Measurements from ENCODE around the gene KAT2A. TPM values are rescaled to one million over a fixed set of nuclear protein-coding genes. Genes with fewer than 3 reads are reported as not detected.

Gene KAT2A
- total RNA-seq, 4 donors from 2014 or later = 13.8 to 31.1 (median 21.8) TPM

GRCh38 chr17:42135151-42135550 lies 14.0 kb upstream of the KAT2A start:
- DNase-seq (ENCODE audit: extremely low spot score) = no peak
- Histone ChIP-seq H3K36me3 (peaks cover under 1 to 14% (median 7%) of the 10 kb centered on the region in 4 donors), H3K4me3 (no peak overlapping the region), H3K4me1 (peaks cover 89 to 97% (median 93%) of the 10 kb centered on the region in 4 donors), H3K27ac (replicated peaks in 1 of 4) (peak overlapping the region; percentile 35 to 52 (median 45)), H3K27me3 (no peaks in the 10 kb centered on the region), H3K9me3 (no peaks in the 10 kb centered on the region)
- no peak for TF ChIP-seq EP300 (IDR thresholded peaks at IDR 0.05)
- intact Hi-C loops (cut with DNase I) = no loop called here
- WGBS = 81% methylated on average over 6 of the region's 6 CpGs

- intact Hi-C loops (cut with DNase I) = no loop called here
- TF ChIP-seq POLR2AphosphoS5 (IDR thresholded peaks at IDR 0.05) = no peak
- no peak for TF ChIP-seq EP300 (IDR thresholded peaks at IDR 0.05)
- no peak for TF ChIP-seq CTCF (IDR thresholded peaks at IDR 0.05)
- no peak for TF ChIP-seq POLR2A (IDR thresholded peaks at IDR 0.05; ENCODE audit: low read depth)
- H3K4me1 ChIP-seq = peaks cover 89 to 95% (median 91%) of the 10 kb centered on the region in 4 donors
These were observed 12.4 kb upstream of the KAT2A start for GRCh38 chr17:42133461-42134041.

GRCh38 chr17:42132941-42133340 lies 11.8 kb upstream of the KAT2A start:
- intact Hi-C loops (cut with DNase I) = no loop called here
- no peak for DNase-seq (ENCODE audit: extremely low spot score)
- Histone ChIP-seq H3K27ac (replicated peaks in 1 of 4) (peak overlapping the region; percentile 31 to 68 (median 48)), H3K4me1 (peaks cover 87 to 91% (median 89%) of the 10 kb centered on the region in 4 donors), H3K27me3 (no peaks in the 10 kb centered on the region), H3K36me3 (peaks cover 22 to 33% (median 29%) of the 10 kb centered on the region in 4 donors), H3K4me3 (peak overlapping the region in 1 of 4 donors; percentile 17), H3K9me3 (no peaks in the 10 kb centered on the region)
- no peak for TF ChIP-seq POLR2AphosphoS5 (IDR thresholded peaks at IDR 0.05)
- no peak for TF ChIP-seq EP300 (IDR thresholded peaks at IDR 0.05)
- WGBS = 69% methylated on average over 3 of the region's 3 CpGs

More at GRCh38 chr17:42133461-42134041, 12.4 kb upstream of the KAT2A start:
- peaks cover 16 to 27% (median 23%) of the 10 kb centered on the region in 4 donors for H3K36me3 ChIP-seq
- no peak for DNase-seq (ENCODE audit: extremely low spot score)
- no peak overlapping the region for H3K4me3 ChIP-seq
- 25% methylated on average over 3 of the region's 4 CpGs for WGBS
- H3K27ac ChIP-seq (replicated peaks in 1 of 4) = peak overlapping the region; percentile 31 to 68 (median 48)
- H3K27me3 ChIP-seq = no peaks in the 10 kb centered on the region
- H3K9me3 ChIP-seq = no peaks in the 10 kb centered on the region

- peak overlapping the region; percentile 41 to 68 (median 52) for H3K27ac ChIP-seq (replicated peaks in 1 of 4)
- WGBS = 53% methylated on average over 4 of the region's 4 CpGs
- no peak overlapping the region for H3K4me3 ChIP-seq
- H3K27me3 ChIP-seq = no peaks in the 10 kb centered on the region
- DNase-seq (ENCODE audit: extremely low spot score) = no peak
- peaks cover 79 to 88% (median 85%) of the 10 kb centered on the region in 4 donors for H3K4me1 ChIP-seq
- intact Hi-C loops (cut with DNase I) = no loop called here
- H3K9me3 ChIP-seq = no peaks in the 10 kb centered on the region
- no peak for TF ChIP-seq POLR2A (IDR thresholded peaks at IDR 0.05; ENCODE audit: low read depth)
- TF ChIP-seq POLR2AphosphoS5 (IDR thresholded peaks at IDR 0.05) = peak in 1 of 2 donors; percentile 40
- peaks cover 32 to 42% (median 38%) of the 10 kb centered on the region in 4 donors for H3K36me3 ChIP-seq
These were observed 10.8 kb upstream of the KAT2A start for GRCh38 chr17:42131981-42132432.

GRCh38 chr17:42131232-42131631 lies 10.1 kb upstream of the KAT2A start:
- Histone ChIP-seq H3K9me3 (no peaks in the 10 kb centered on the region), H3K4me1 (peaks cover 71 to 80% (median 79%) of the 10 kb centered on the region in 4 donors), H3K27ac (replicated peaks in 1 of 4) (peak overlapping the region; percentile 41 to 68 (median 52)), H3K4me3 (no peak overlapping the region), H3K36me3 (peaks cover 39 to 50% (median 46%) of the 10 kb centered on the region in 4 donors), H3K27me3 (no peaks in the 10 kb centered on the region)
- intact Hi-C loops (cut with DNase I) = no loop called here
- 96% methylated on average over 4 of the region's 4 CpGs for WGBS
- TF ChIP-seq POLR2A (IDR thresholded peaks at IDR 0.05; ENCODE audit: low read depth) (no peak), EP300 (IDR thresholded peaks at IDR 0.05) (no peak), POLR2AphosphoS5 (IDR thresholded peaks at IDR 0.05) (no peak), CTCF (IDR thresholded peaks at IDR 0.05) (no peak)
- DNase-seq (ENCODE audit: extremely low spot score) = no peak

GRCh38 chr17:42130310-42130936 lies 9.3 kb upstream of the KAT2A start:
- no peaks in the 10 kb centered on the region for H3K27me3 ChIP-seq
- DNase-seq (ENCODE audit: extremely low spot score) = no peak
- no peaks in the 10 kb centered on the region for H3K9me3 ChIP-seq
- 92% methylated on average over 14 of the region's 16 CpGs for WGBS
- no peak for TF ChIP-seq POLR2A (IDR thresholded peaks at IDR 0.05; ENCODE audit: low read depth)
- TF ChIP-seq POLR2AphosphoS5 (IDR thresholded peaks at IDR 0.05) = no peak
- TF ChIP-seq CTCF (IDR thresholded peaks at IDR 0.05) = no peak
- TF ChIP-seq EP300 (IDR thresholded peaks at IDR 0.05) = no peak
- intact Hi-C loops (cut with DNase I) = no loop called here
- H3K4me1 ChIP-seq = peaks cover 63 to 72% (median 71%) of the 10 kb centered on the region in 4 donors
- peak overlapping the region; percentile 41 to 68 (median 52) for H3K27ac ChIP-seq (replicated peaks in 1 of 4)
- peaks cover 47 to 56% (median 54%) of the 10 kb centered on the region in 4 donors for H3K36me3 ChIP-seq
- no peak overlapping the region for H3K4me3 ChIP-seq
